ENCODE data around the gene ABLIM2. TPM values are rescaled to one million over a fixed set of nuclear protein-coding genes. Genes with fewer than 3 reads are reported as not detected.

The ABLIM2 gene
- total RNA-seq, 2 experiments from 2014 or later, result 0.32 to 0.54 TPM

GRCh38 chr4:8000247-8000646 lies 158.4 kb downstream of the ABLIM2 start:
- no peak for DNase-seq
- H3K9me3 Mint-ChIP-seq, result no peaks in the 10 kb centered on the region
- intact Hi-C loops (cut with micrococcal nuclease), result no loop called here
- H3K36me3 Mint-ChIP-seq (ENCODE audit: low read depth), result no peaks in the 10 kb centered on the region
- H3K27ac Mint-ChIP-seq, result no peak overlapping the region
- CTCF ChIA-PET, result no interaction called here
- TF ChIP-seq CTCF (IDR thresholded peaks at IDR 0.05), result no peak
- no peak for ATAC-seq
- POLR2A ChIA-PET, result no interaction called here
- no peaks in the 10 kb centered on the region for H3K4me1 Mint-ChIP-seq (ENCODE audit: low read depth)
- H3K4me3 Mint-ChIP-seq, result no peak overlapping the region
- no peaks in the 10 kb centered on the region for H3K27me3 Mint-ChIP-seq

GRCh38 chr4:7999695-8000094 lies 158.9 kb downstream of the ABLIM2 start:
- intact Hi-C loops (cut with micrococcal nuclease), result no loop called here
- Mint-ChIP-seq H3K36me3 (ENCODE audit: low read depth) (no peaks in the 10 kb centered on the region), H3K27me3 (no peaks in the 10 kb centered on the region), H3K4me3 (no peak overlapping the region), H3K4me1 (ENCODE audit: low read depth) (no peaks in the 10 kb centered on the region), H3K9me3 (peaks cover 2% of the 10 kb centered on the region), H3K27ac (no peak overlapping the region)
- POLR2A ChIA-PET, result no interaction called here
- DNase-seq, result no peak
- TF ChIP-seq CTCF (IDR thresholded peaks at IDR 0.05), result no peak
- CTCF ChIA-PET, result no interaction called here
- ATAC-seq, result no peak

- H3K36me3 Mint-ChIP-seq (ENCODE audit: low read depth), result no peaks in the 10 kb centered on the region
- no peaks in the 10 kb centered on the region for H3K4me1 Mint-ChIP-seq (ENCODE audit: low read depth)
- H3K27me3 Mint-ChIP-seq, result no peaks in the 10 kb centered on the region
- no peak for DNase-seq
- H3K9me3 Mint-ChIP-seq, result peaks cover 2% of the 10 kb centered on the region
- H3K27ac Mint-ChIP-seq, result no peak overlapping the region
- no peak for TF ChIP-seq CTCF (IDR thresholded peaks at IDR 0.05)
- H3K4me3 Mint-ChIP-seq, result no peak overlapping the region
- ATAC-seq, result no peak
- CTCF ChIA-PET, result no interaction called here
- POLR2A ChIA-PET, result interaction anchor here (0.6 kb wide), 1 partner anchor 63 kb away, joined by 3 read pairs; no protein-coding TSS in a partner anchor
- intact Hi-C loops (cut with micrococcal nuclease), result no loop called here
These were observed 159.3 kb downstream of the ABLIM2 start for GRCh38 chr4:7999279-7999678.

- no peak overlapping the region for H3K27ac Mint-ChIP-seq
- POLR2A ChIA-PET, result no interaction called here
These were observed 160.2 kb downstream of the ABLIM2 start for GRCh38 chr4:7998447-7998846.

GRCh38 chr4:7995866-7996265 lies 162.7 kb downstream of the ABLIM2 start:
- POLR2A ChIA-PET, result no interaction called here
- no peak overlapping the region for H3K4me3 Mint-ChIP-seq
- ATAC-seq (no peak), DNase-seq (no peak)
- peaks cover 2% of the 10 kb centered on the region for H3K9me3 Mint-ChIP-seq
- no peaks in the 10 kb centered on the region for H3K36me3 Mint-ChIP-seq (ENCODE audit: low read depth)
- CTCF ChIA-PET, result interaction anchor here (0.9 kb wide), 1 partner anchor 9 kb away, joined by 3 read pairs; no protein-coding TSS in a partner anchor
- no peak overlapping the region for H3K27ac Mint-ChIP-seq
- no peaks in the 10 kb centered on the region for H3K4me1 Mint-ChIP-seq (ENCODE audit: low read depth)
- intact Hi-C loops (cut with micrococcal nuclease), result no loop called here
- no peaks in the 10 kb centered on the region for H3K27me3 Mint-ChIP-seq
- no peak for TF ChIP-seq CTCF (IDR thresholded peaks at IDR 0.05)

More at GRCh38 chr4:7998447-7998846, 160.2 kb downstream of the ABLIM2 start:
- Mint-ChIP-seq H3K27me3 (no peaks in the 10 kb centered on the region), H3K4me1 (ENCODE audit: low read depth) (no peaks in the 10 kb centered on the region), H3K9me3 (peaks cover 2% of the 10 kb centered on the region), H3K4me3 (no peak overlapping the region), H3K36me3 (ENCODE audit: low read depth) (no peaks in the 10 kb centered on the region)
- DNase-seq (no peak), ATAC-seq (no peak)
- intact Hi-C loops (cut with micrococcal nuclease), result no loop called here
- no peak for TF ChIP-seq CTCF (IDR thresholded peaks at IDR 0.05)
- CTCF ChIA-PET, result no interaction called here

All from activated CD8-positive, alpha-beta T cell treated with anti-CD3 and anti-CD28 coated beads for 36 hours (primary cell).